UCSD-AML1 (cell line): ENCODE measurements around the gene CCNB1.
"Not testable (repeated sequence)": the region's sequence is repeated elsewhere in the genome, so short reads cannot be mapped to it uniquely, and the experiment has no call there.

Experiments used
- DNase-seq: peaks from one replicate; lab custom pipeline; 2025; ENCODE audit not compliant: unreplicated experiment; lab: John Stamatoyannopoulos, UW

Gene CCNB1

DNA sequence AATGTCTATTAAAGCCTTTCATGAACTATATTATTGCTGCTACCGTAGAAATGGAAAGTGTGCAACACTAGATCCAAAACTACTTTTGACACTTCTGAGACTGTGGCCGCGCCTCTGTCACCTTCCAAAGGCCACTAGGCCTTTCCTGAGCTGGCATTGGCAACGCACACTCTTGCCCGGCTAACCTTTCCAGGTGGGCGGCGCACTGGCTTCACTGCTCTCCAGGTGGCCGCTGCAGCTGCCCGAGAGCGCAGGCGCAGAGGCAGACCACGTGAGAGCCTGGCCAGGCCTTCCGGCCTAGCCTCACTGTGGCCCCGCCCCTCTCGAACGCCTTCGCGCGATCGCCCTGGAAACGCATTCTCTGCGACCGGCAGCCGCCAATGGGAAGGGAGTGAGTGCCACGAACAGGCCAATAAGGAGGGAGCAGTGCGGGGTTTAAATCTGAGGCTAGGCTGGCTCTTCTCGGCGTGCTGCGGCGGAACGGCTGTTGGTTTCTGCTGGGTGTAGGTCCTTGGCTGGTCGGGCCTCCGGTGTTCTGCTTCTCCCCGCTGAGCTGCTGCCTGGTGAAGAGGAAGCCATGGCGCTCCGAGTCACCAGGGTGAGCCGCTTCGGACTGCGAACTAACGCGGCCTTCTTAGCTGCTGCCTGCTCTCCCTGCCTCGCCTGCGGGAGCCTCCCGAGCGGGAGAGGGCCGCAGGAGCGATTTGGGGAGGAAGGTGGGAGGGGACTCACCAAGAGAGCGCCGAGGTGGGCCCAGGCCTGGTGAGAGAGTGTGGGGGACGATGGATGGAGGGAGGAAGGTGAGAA is at the start of gene CCNB1:
Gene CCNB1 (plus strand): TSS at position 465 of the 807 bp plus-strand sequence. CDS start 113 bp downstream, at position 578.
- peak; percentile 97 for DNase-seq

DNA sequence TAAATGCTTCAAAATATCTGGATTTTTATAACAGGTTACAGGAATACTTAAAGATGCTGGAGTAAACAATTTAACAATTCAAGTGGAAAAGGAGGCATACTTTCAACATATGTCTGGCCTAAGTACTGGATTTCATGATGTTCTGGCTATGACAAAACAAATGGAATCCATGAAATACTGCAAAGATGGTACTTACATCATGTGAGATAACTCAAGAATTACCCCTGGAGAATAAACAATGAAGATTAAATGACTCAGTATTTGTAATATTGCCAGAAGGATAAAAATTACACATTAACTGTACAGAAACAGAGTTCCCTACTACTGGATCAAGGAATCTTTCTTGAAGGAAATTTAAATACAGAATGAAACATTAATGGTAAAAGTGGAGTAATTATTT is 37.5 kb upstream of the CCNB1 start:
- DNase-seq, result no peak

DNA sequence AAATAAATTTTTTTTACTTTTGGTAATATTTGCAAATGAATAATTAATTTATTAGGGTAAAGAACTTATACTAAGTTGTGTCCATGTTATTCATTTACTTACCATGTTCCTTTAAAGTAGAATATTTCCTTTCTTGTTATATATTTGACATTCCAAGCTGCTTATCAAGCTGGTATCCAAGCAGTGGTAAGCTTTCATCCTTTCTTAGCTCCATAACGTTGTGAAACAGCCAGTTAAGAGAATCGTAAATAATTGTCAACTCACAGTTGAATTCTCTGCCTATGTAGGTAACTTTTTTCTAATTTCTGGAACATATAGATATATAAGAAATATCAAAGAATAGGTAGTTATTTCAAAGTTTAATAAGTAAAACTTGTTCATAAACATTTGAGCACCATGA is 36.7 kb upstream of the CCNB1 start:
- no peak for DNase-seq

DNA sequence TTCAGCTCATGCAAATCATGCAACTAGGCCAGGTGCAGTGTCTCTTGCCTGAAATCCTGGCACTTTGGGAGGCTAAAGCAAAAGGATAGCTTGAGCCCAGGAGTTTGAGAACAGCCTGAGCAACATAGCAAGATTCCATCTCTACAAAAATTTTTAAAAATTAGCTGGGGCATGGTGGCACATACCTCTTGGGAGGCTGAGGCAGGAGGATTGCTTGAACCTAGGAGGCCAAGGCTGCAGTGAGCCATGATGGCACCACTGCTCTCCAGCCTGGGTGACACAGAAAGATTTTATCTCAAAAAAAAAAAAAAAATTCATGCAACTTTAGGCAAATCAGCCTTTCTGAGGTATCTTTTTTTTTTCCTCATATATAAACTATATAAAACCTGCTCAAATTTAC is 35.6 kb upstream of the CCNB1 start:
- no peak for DNase-seq

DNA sequence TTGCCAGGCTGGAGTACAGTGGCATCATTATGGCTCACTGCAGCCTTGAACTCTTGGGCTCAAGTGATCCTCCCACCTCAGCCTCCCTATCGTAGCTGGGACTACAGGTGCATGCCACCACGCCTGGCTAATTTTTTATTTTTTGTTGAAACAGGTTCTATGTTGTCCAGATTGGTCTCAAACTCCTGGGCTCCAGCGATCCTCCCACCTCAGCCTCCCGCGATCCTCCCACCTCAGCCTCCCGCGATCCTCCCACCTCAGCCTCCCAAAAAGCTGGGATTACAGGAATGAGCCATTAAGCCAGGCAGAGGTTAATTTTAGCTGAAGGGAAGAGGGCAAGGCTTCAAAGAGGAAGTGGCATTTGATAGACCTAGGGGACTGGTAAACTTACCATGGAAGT is 32.8 kb upstream of the CCNB1 start:
- DNase-seq, result no peak

DNA sequence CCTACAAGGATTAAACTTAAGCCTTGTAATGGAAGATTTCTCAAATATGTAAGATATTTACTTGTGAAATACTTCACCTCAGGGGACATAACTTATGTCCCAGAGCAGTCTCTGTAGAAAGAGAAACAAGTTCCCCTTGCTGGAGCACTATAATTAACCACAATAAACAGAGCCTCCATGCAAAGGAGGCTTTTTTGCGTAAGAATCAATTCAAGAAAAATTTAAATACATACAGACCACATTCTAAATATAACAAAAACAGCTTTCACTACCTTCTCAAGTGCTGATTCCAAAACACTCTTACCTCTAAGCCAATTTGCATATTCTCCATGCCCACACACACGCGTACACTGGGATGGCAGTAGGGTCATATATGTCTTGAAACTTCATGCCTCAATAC is 30.7 kb upstream of the CCNB1 start:
- DNase-seq, result no peak

DNA sequence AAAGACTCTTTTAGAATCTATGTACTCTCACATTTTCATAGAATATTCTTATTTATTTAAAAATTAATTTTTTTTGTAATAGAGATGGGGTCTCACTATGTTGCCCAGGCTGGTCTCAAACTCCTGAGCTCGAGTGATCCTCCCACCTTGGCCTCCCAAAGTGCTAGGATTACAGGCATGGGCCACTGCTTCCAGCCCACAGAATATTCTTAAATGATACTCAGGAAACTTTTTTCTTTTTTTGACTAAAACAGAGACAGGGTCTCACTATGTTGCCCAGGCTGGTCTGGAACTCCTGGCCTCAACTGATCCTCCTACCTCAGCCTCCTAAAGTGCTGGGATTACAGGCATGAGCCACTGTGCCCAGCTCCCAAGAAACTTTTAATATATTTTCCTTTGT is 29.7 kb upstream of the CCNB1 start:
- not testable (repeated sequence) for DNase-seq

DNA sequence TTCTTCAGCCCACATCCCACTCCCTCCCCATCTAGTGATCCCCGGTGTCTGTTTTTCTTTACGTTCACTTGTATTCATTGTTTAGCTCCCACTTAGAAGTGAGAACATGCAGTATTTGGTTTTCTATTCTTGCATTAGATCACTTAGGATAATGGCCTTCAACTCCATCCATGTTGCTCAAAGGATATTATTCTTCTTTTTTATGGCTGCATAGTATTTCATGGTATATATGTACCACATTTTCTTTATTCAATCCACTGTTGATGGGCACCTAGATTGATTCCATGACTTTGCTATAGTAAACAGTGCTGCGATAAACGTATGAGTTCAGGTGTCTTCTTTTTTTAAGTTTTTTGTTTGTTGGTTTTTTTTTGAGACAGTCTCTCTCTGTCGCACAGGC is 29.1 kb upstream of the CCNB1 start:
- DNase-seq, result no peak

DNA sequence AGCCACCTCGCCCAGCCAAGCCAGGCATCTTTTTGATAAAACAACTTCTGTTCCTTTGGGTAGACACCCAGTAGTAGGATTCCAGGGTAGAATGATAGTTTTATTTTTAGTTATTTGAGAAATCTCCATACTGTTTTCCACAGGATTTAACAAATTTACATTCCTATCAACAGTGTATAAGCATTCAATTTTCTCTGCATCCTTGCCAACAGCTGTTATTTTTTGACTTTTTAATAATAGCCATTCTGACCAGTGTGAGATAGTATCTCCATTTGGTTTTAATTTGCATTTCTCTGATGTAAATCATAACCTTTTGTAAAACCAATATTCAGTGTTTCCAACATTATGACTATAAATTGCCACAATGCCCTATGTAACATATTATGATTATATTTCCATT is 28.2 kb upstream of the CCNB1 start:
- no peak for DNase-seq

DNA sequence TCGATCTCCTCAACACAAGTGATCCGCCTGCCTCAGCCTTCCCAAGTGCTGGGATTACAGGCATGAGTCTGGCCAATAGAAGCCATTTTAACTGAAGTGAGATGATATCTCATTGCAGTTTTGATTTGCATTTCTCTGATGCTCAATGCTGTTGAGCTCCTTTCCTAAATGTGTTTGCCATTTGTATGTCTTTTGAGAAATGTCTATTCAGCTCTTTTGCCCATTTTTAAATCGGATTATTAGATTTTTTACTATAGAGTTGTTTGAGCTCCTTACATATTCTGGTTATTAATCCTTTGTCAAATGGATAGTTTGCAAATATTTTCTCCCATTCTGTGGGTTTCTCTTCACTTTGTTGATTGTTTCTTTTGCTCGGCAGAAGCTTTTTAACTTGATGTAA is 26.7 kb upstream of the CCNB1 start:
- not testable (repeated sequence) for DNase-seq

DNA sequence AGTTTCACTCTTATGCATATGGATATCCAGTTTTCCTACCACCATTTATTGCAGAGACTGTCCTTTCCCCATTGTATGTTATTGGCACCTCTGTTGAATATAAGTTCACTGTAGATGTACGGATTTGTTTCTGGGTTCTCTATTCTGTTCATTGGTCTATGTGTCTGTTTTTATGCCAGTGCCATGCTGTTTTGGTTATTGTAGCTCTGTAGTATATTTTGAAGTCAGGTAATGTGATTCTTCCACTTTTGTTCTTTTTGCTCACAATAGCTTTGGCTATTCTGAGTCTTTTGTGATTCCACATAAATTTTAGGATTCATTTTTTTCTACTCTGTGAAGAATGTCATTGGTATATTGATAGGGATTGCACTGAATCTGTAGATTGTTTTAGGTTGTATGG is 26.1 kb upstream of the CCNB1 start:
- no peak for DNase-seq

DNA sequence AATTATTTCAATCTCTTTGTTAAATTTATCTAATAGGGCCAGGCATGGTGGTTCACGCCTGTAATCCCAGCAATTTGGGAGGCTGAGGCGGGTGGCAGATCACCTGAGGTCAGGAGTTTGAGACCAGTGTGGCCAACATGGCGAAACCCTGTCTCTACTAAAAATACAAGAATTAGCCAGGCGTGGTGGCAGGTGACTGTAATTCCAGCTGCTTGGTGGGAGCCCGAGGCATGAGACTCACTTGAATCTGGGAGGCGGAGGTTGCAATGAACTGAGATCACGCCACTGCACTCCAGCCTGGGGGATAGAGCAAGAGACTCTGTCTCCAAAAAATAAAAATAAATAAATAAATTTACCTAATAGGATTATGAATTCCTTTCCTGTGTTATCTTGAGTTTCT is 18.4 kb upstream of the CCNB1 start:
- not testable (repeated sequence) for DNase-seq

DNA sequence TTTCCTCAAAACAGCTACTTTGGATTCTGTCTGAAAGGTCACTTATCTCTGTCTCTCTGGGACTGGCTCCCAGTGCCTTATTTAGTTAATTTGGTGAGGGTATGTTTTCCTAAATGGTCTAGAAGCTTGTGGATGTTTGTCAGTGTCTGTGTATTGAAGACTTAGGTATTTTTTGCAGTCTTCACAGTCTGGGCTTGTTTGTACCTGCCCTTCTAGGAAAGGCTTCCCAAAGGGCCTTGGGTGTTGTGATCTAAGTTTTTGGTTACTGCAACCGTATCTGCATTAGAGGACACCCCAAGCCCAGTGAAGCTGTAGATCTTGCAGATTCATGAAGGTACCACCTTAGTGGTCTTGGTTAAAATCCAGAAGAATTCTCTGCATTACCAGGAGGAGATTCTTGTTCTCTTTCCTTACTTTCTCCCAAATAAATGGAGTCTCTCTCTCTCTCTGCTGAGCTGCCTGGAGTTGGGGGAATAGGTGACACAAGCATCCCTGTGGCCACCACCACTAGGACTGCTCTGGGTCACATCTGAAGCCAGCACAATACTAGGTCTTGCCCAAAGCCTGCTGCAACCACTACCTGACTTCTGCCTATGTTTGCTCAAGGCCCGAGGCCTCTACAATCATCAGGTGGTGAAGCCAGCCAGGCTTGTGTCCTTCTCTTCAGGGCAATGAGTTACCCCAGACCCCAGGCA is 17.8 kb upstream of the CCNB1 start:
- DNase-seq, result no peak

DNA sequence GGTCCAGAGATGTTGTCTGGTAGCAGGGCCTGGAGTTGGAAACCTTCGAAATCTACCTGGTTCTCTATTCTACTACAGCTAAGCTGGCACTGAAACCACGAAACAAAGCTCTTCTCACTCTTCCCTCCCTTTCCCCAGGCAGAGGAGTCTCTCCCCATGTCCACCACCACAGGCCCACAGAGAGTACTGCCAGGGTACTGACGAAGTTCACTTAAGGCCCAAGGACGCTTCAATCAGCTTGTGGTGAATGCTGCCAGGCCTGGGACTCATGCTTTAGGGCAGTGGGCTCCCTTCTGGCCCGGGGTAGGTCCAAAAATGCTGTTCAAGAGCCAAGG is 17.3 kb upstream of the CCNB1 start:
- no peak for DNase-seq

DNA sequence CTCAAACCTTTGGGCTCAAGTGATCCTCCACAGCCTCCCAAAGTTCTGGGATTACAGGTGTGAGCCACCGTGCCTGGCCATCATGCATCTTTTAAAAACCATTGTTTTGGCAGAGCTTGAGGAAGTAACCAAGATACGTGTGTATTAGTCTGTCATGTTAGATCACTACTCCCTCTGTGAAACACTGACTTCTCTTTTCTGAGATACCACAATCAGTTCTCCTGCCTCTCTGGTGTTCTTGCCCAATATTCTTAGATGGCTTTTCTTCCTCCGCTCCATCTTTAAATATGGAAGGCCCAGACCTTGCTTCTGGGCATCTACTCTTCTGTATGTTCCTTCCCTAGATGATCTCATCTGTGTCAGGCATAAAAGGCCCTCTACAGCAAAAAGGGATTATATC is 14.2 kb upstream of the CCNB1 start:
- no peak for DNase-seq

DNA sequence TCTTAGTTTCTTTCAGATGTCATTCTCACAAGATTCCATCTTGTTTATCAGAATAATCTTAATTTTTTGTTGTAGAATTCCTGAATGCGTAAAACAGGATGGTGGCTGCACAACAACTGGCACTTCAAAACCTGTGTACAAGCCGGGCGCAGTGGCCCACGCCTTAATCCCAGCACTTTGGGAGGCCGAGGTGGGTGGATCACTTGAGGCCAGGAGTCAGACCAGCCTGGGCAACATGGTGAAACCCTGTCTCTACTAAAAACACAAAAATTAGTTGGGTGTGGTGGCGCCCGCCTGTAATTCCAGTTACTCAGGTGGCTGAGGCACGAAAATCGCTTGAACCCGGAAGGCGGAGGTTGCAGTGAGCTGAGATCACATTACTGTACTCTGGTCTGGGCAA is 10.5 kb upstream of the CCNB1 start:
- no peak for DNase-seq

DNA sequence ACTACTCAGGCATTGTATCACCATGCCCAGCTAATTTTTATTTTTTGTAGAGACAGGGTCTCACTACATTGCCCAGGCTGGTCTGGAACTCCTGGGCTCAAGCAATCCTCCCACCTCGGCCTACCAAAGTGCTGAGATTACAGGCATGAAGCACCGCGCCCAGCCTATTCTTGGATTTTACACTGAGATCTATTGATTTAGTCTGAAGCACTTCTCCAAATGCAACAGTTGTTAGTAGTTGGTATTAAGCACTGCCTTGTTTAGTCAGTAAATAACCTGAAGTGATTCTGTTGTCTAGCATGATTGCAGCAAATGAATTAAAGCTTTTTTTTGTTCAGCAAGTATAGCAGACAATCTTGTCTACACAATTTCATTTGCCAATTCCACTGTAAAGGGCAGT is 8.9 kb upstream of the CCNB1 start:
- no peak for DNase-seq

DNA sequence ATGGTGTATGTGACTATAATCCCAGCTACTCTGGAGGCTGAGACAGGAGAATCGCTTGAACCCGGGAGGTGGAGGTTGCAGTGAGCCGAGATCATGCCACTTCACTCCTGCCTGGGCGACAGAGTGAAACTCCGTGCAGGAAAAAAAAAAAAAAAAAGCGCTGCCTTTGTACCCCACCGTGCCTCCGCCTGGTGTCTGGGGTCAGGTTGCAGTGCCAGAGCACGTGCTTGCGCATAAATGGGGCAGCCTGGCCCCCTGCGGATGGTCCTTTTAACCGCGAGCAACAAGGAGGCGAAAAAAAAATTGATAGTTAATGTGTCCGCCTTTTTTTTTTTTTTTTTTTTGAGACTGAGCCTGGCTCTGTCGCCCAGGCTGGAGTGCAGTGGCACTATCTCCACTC is 6.3 kb upstream of the CCNB1 start:
- no peak for DNase-seq

DNA sequence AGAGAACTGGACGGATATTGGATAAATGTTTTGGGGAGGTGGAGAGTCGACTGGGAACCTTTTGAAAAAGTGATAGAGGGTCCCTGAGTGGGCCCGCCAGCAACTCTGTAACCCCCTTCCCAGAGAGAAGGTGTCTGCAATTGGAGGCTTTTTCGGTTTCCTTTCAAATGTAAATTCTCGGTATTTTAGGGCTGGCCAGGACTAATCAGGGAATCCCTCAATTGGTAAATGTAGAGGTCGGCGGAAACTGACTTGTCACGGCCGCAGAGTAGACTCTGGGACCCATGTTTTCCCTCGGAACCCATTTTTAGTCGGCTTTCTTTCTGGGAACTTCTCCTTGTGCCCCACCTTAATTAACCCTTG is 524 bp downstream of the CCNB1 start:
- no peak for DNase-seq

DNA sequence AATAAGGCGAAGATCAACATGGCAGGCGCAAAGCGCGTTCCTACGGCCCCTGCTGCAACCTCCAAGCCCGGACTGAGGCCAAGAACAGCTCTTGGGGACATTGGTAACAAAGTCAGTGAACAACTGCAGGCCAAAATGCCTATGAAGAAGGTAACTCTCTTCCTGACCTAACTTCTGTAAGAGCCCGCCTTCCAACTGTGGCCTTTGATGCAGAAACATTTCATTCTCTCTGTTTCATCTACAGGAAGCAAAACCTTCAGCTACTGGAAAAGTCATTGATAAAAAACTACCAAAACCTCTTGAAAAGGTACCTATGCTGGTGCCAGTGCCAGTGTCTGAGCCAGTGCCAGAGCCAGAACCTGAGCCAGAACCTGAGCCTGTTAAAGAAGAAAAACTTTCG is 979 bp downstream of the CCNB1 start:
- DNase-seq, result no peak

DNA sequence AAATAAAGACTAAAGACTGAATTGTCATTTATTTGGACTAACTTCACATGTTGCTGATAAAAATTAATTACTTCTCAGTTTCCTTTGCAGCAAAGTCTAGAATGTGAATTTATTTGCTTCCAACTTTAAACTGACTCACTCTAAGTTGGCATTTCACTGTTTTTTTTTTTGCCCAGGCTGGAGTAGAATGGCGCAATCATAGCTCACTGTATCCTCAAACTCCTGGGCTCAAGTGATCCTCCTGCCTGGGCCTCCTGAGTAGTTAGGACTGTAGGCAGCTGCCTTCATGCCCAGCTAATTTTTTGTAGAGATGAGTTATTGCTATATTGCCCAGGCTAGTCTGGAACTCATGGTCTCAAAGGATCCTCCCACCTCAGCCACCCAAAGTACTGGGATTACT is 3.5 kb downstream of the CCNB1 start:
- no peak for DNase-seq

DNA sequence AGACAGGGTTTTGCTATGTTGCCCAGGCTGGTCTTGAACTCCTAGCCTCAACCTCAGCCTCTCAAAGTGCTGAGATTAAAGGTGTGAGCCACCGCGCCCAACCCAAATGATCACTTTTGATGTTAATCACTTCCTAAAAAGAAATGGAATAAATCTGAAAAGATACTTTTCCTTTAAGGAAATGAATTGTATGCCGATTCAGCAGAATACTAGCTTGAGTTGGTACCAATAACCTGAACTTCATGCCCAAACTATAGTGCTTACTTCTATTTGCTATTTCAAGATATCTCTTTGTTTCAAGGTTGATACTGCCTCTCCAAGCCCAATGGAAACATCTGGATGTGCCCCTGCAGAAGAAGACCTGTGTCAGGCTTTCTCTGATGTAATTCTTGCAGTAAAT is 4.0 kb downstream of the CCNB1 start:
- DNase-seq, result no peak
